ENCODE results near the gene PCYT1B. TPM values are rescaled to one million over a fixed set of nuclear protein-coding genes. Genes with fewer than 3 reads are reported as not detected.

The PCYT1B gene
- total and polyA plus RNA-seq, 8 donors, result 0.85 to 8.6 (median 6.5) TPM

DNA sequence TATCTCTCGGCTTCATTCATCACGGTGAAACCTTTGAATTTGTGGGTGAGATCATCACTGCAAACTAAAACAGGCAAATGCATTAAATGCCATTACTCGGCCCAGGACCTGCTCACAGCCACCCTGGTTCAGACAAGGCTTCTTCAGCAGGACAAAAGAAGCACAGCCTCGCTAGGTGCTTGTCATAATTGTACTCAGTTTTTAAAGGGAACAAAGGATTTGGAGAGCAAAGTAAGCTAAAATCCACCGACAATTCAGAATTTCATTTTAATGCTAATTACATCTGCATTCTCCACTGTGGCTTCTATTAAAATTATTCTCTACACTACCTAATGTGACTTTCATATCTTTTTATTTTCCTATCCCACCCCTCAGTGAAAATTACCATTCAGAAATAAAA is 57.0 kb downstream of the PCYT1B start:
- no peak for DNase-seq
- Histone ChIP-seq H3K27me3 (no peaks in the 10 kb centered on the region), H3K4me1 (no peaks in the 10 kb centered on the region), H3K36me3 (no peaks in the 10 kb centered on the region), H3K4me3 (no peak overlapping the region), H3K27ac (no peak overlapping the region), H3K9me3 (no peaks in the 10 kb centered on the region)
- TF ChIP-seq CTCF (IDR thresholded peaks at IDR 0.05), result no peak
- no peak for ATAC-seq
- intact Hi-C loops (cut with DNase I), result no loop called here

DNA sequence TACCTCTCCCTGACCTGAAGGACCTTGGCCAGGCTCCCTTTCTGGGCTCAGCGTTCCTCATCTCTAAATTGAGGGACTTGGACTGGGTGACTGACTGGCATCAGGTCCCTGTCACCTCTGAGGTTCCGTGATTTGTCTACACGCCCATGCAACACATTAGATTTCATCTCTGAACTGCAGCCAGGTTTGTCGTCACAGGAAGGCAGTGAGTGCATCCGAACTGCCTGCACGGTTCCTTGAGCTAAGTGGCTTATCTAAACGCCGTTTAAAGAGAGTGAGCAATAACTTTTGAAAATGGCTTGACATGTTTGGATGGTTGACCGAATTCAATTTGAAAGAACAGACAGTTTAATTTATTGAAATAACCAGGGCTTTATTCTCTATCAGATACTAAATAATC is 70.1 kb downstream of the PCYT1B start:
- Histone ChIP-seq H3K27me3 (no peaks in the 10 kb centered on the region), H3K9me3 (no peaks in the 10 kb centered on the region), H3K27ac (no peak overlapping the region), H3K4me3 (no peak overlapping the region), H3K36me3 (no peaks in the 10 kb centered on the region), H3K4me1 (no peaks in the 10 kb centered on the region)
- ATAC-seq (no peak), DNase-seq (no peak)
- intact Hi-C loops (cut with DNase I), result no loop called here
- TF ChIP-seq CTCF (IDR thresholded peaks at IDR 0.05), result no peak

GRCh38 chrX:24575496-24575895 is 71.7 kb downstream of the PCYT1B start:
- Histone ChIP-seq H3K36me3 (no peaks in the 10 kb centered on the region), H3K27ac (no peak overlapping the region), H3K4me3 (no peak overlapping the region), H3K9me3 (no peaks in the 10 kb centered on the region), H3K27me3 (no peaks in the 10 kb centered on the region), H3K4me1 (no peaks in the 10 kb centered on the region)
- TF ChIP-seq CTCF (IDR thresholded peaks at IDR 0.05), result no peak
- ATAC-seq (no peak), DNase-seq (no peak)
- intact Hi-C loops (cut with DNase I), result no loop called here

GRCh38 chrX:24574743-24575142 is 72.4 kb downstream of the PCYT1B start:
- intact Hi-C loops (cut with DNase I), result no loop called here
- H3K4me3 ChIP-seq, result no peak overlapping the region
- H3K27me3 ChIP-seq, result no peaks in the 10 kb centered on the region
- no peak overlapping the region for H3K27ac ChIP-seq
- DNase-seq, result no peak
- no peaks in the 10 kb centered on the region for H3K4me1 ChIP-seq
- no peaks in the 10 kb centered on the region for H3K9me3 ChIP-seq
- ATAC-seq, result no peak
- TF ChIP-seq CTCF (IDR thresholded peaks at IDR 0.05), result no peak
- H3K36me3 ChIP-seq, result no peaks in the 10 kb centered on the region

DNA sequence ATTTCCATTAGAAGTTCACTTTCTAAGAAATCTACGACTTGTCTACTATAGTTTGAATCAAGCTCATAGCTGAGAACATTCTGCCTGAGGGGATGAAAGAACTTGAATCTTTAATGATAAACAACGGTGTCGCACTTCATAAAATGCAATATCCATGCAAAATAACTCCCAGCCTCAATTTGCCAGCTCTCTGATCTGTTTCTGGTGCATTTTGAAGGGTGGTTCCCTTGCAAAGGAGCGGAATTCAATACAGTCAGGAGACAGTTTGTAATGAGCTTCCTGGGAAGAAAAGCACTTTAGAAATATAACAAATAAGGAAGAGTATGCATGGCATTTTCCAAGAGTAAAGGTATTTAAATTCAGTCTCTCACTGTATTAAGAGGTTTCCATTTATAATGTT is 80.0 kb downstream of the PCYT1B start:
- no peaks in the 10 kb centered on the region for H3K27me3 ChIP-seq
- no peak overlapping the region for H3K4me3 ChIP-seq
- ATAC-seq (no peak), DNase-seq (no peak)
- intact Hi-C loops (cut with DNase I), result no loop called here
- H3K36me3 ChIP-seq, result no peaks in the 10 kb centered on the region
- no peaks in the 10 kb centered on the region for H3K4me1 ChIP-seq
- no peaks in the 10 kb centered on the region for H3K9me3 ChIP-seq
- no peak overlapping the region for H3K27ac ChIP-seq
- TF ChIP-seq CTCF (IDR thresholded peaks at IDR 0.05), result no peak

Data from left lung (tissue), 10 donors.